ENCODE measurements around the gene IL19.
A peak's percentile ranks its signal among the peaks of the same experiment; 100 is the strongest.
"Not testable (repeated sequence)": the region's sequence is repeated elsewhere in the genome, so short reads cannot be mapped to it uniquely, and the experiment has no call there.

IL19 gene

GRCh38 chr1:206772243-206772937 lies 1.8 kb downstream of the IL19 start, which contains the start of gene IL10:
Gene IL10 (minus strand): TSS chr1:206772494. CDS start chr1:206772435, 59 bp downstream.
- DNase-seq (ENCODE audit: low read depth, low spot score), result no peak

GRCh38 chr1:206774093-206774492 lies 3.5 kb downstream of the IL19 start:
- DNase-seq (ENCODE audit: low read depth, low spot score), result no peak

- DNase-seq (ENCODE audit: low read depth, low spot score), result no peak
These were observed 5.7 kb downstream of the IL19 start for GRCh38 chr1:206776229-206776628.

- no peak for DNase-seq (ENCODE audit: low read depth, low spot score)
These were observed 7.5 kb downstream of the IL19 start for GRCh38 chr1:206778031-206778430.

- DNase-seq (ENCODE audit: low read depth, low spot score), result not testable (repeated sequence)
These were observed 8.3 kb downstream of the IL19 start for GRCh38 chr1:206778911-206779310.

- no peak for DNase-seq (ENCODE audit: low read depth, low spot score)
These were observed 9.1 kb downstream of the IL19 start for GRCh38 chr1:206779638-206780037.

GRCh38 chr1:206782448-206782847 lies 11.9 kb downstream of the IL19 start:
- DNase-seq (ENCODE audit: low read depth, low spot score), result no peak

GRCh38 chr1:206783506-206783905 lies 12.9 kb downstream of the IL19 start:
- DNase-seq (ENCODE audit: low read depth, low spot score), result no peak

- DNase-seq (ENCODE audit: low read depth, low spot score), result peak; percentile 60
These were observed 13.9 kb downstream of the IL19 start for GRCh38 chr1:206784471-206784903.

- no peak for DNase-seq (ENCODE audit: low read depth, low spot score)
These were observed 14.7 kb downstream of the IL19 start for GRCh38 chr1:206785182-206785765.

GRCh38 chr1:206786212-206786886 lies 15.8 kb downstream of the IL19 start:
- DNase-seq (ENCODE audit: low read depth, low spot score), result no peak

GRCh38 chr1:206787891-206788290 lies 17.3 kb downstream of the IL19 start:
- no peak for DNase-seq (ENCODE audit: low read depth, low spot score)

- no peak for DNase-seq (ENCODE audit: low read depth, low spot score)
These were observed 18.0 kb downstream of the IL19 start for GRCh38 chr1:206788487-206789050.

GRCh38 chr1:206790502-206791250 lies 20.1 kb downstream of the IL19 start:
- no peak for DNase-seq (ENCODE audit: low read depth, low spot score)

- DNase-seq (ENCODE audit: low read depth, low spot score), result no peak
These were observed 22.5 kb downstream of the IL19 start for GRCh38 chr1:206792939-206793607.

- no peak for DNase-seq (ENCODE audit: low read depth, low spot score)
These were observed 23.0 kb downstream of the IL19 start for GRCh38 chr1:206793620-206794019.

- no peak for DNase-seq (ENCODE audit: low read depth, low spot score)
These were observed 23.8 kb downstream of the IL19 start for GRCh38 chr1:206794294-206794908.

- no peak for DNase-seq (ENCODE audit: low read depth, low spot score)
These were observed 25.5 kb downstream of the IL19 start for GRCh38 chr1:206796116-206796515.

GRCh38 chr1:206796981-206797402 lies 26.4 kb downstream of the IL19 start:
- no peak for DNase-seq (ENCODE audit: low read depth, low spot score)

GRCh38 chr1:206797534-206798383 lies 27.2 kb downstream of the IL19 start:
- no peak for DNase-seq (ENCODE audit: low read depth, low spot score)
